Kidney (tissue), 14 donors: Measurements from ENCODE around the gene GCSAM. TPM values are rescaled to one million over a fixed set of nuclear protein-coding genes. Genes with fewer than 3 reads are reported as not detected.

Experiments
- DNase-seq, 5 donors: peaks; one replicate each; pipeline ENCODE4 v3.0.0-alpha.2; 2013 to 2020
- FAIRE-seq: peaks from 2 replicates; lab custom pipeline; 2012; peaks lifted over from hg19 to GRCh38; lab: Jason Lieb, UNC
- H3K27ac ChIP-seq, 2 donors: one replicate each; pipeline ENCODE4 v1.7.0; 2013; ENCODE audit warnings: low read depth in 2 of 2, low read length in 2 of 2, inconsistent platforms in 1 of 2
- H3K27me3 ChIP-seq: one replicate; pipeline ENCODE4 v1.7.1; 2013; ENCODE audit warnings: low read length, inconsistent platforms; ENCODE audit not compliant: control insufficient read depth, insufficient read depth
- H3K36me3 ChIP-seq, 3 donors: one replicate each; pipeline versions ENCODE4 v1.7.0 to v1.7.1; 2013; ENCODE audit warnings: low read length in 3 of 3, control low read depth in 1 of 3, inconsistent platforms in 1 of 3; ENCODE audit not compliant: insufficient read depth in 3 of 3, control insufficient read depth in 2 of 3
- H3K4me1 ChIP-seq, 3 donors: one replicate each; pipeline versions ENCODE4 v1.7.0 to v1.7.1; 2013; ENCODE audit warnings: low read length in 3 of 3, inconsistent platforms in 1 of 3, low read depth in 1 of 3; ENCODE audit not compliant: control insufficient read depth in 2 of 3, insufficient read depth in 2 of 3
- H3K4me3 ChIP-seq, 3 donors: one replicate each; pipeline versions ENCODE4 v1.7.0 to v1.8.1; 2013; ENCODE audit warnings: low read length in 3 of 3, control low read depth in 1 of 3, inconsistent platforms in 1 of 3
- H3K9ac ChIP-seq, 3 donors: one replicate each; pipeline versions ENCODE4 v1.7.0 to v1.7.1; 2013; ENCODE audit warnings: low read length in 3 of 3, control low read depth in 1 of 3, inconsistent platforms in 1 of 3
- H3K9me3 ChIP-seq, 3 donors: one replicate each; pipeline versions ENCODE4 v1.7.0 to v1.7.1; 2013; ENCODE audit warnings: low read length in 3 of 3, control low read depth in 1 of 3, inconsistent platforms in 1 of 3; ENCODE audit not compliant: control insufficient read depth in 2 of 3, insufficient read depth in 1 of 3
- intact Hi-C: fragments of 100-400 bp; cut with DNase I; formaldehyde crosslinking; loops from one replicate; pipeline ENCODE4 v1.11.1; 2022
- polyA plus RNA-seq: library from polyadenylated mRNA; stranded (reverse); fragments of 350-450 nt; fragmentation: Illumina TruSeq; extraction: RNeasy Lipid Tissue Mini Kit (QIAGEN cat#74804); gene quantifications from one replicate; pipeline ENCODE4 v1.2.3, GENCODE V29; 2014; ENCODE audit warnings: low read depth, low replicate concordance; ENCODE audit not compliant: insufficient read depth
- total RNA-seq: library from RNA; stranded (reverse); fragmentation: NEBNext Ultra II Directional; extraction: Animal tissue kit (Norgen Biotek cat#: 25700); gene quantifications from one replicate; pipeline ENCODE4 v1.2.1, GENCODE V29; 2021
- TF ChIP-seq, protein P1 (sequence below): IDR thresholded peaks from 3 replicates; pipeline ENCODE4 v1.5.1; 2012; ENCODE audit warnings: mild to moderate bottlenecking, moderate library complexity, borderline replicate concordance; ENCODE audit not compliant: insufficient read depth; ENCODE audit errors: extremely low read depth
- donor health status: control.
- donor health status: control.
- donor health status: control.
- donor health status: control.
- donor health status: control.
- donor health status: DM: yes; HTN: yes; CAD: no.
- donor health status: Normal renal cell carcinoma (clear cell type).

GCSAM gene
- total and polyA plus RNA-seq, 2 donors from 2014 or later = 0.88 TPM; not detected in 1

DNA sequence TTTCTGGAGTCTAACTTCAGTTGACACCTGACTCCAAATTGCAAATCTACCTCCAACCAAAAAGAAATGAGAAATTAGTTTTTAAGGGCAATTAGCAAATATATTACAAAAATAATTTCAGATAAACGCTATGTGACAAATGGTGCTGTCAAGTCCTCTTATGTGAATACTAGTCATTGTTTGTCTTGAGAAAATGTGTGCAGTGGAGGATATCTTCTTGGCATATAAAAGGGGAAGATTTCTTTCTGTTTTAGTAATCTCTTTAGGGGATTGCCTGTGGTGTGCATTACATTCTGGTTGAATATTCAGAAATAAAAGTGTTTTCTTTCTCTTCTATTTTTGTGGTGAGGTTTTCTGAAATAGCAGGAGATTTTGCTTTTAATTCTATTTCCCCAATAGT, 3.0 kb upstream of the GCSAM start:
- H3K4me3 ChIP-seq = no peak overlapping the region
- H3K36me3 ChIP-seq = no peaks in the 10 kb centered on the region
- no peak overlapping the region for H3K27ac ChIP-seq
- peaks cover 0 to 3% (median 0%) of the 10 kb centered on the region in 3 donors for H3K4me1 ChIP-seq
- no peaks in the 10 kb centered on the region for H3K27me3 ChIP-seq
- intact Hi-C loops = no loop called here
- H3K9ac ChIP-seq = no peak overlapping the region
- H3K9me3 ChIP-seq = no peaks in the 10 kb centered on the region
- TF ChIP-seq, protein P1, sequence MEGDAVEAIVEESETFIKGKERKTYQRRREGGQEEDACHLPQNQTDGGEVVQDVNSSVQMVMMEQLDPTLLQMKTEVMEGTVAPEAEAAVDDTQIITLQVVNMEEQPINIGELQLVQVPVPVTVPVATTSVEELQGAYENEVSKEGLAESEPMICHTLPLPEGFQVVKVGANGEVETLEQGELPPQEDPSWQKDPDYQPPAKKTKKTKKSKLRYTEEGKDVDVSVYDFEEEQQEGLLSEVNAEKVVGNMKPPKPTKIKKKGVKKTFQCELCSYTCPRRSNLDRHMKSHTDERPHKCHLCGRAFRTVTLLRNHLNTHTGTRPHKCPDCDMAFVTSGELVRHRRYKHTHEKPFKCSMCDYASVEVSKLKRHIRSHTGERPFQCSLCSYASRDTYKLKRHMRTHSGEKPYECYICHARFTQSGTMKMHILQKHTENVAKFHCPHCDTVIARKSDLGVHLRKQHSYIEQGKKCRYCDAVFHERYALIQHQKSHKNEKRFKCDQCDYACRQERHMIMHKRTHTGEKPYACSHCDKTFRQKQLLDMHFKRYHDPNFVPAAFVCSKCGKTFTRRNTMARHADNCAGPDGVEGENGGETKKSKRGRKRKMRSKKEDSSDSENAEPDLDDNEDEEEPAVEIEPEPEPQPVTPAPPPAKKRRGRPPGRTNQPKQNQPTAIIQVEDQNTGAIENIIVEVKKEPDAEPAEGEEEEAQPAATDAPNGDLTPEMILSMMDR = no peak
- no peak for FAIRE-seq
- no peak for DNase-seq

GRCh38 chr3:112134335-112135124, 1.5 kb upstream of the GCSAM start:
- Histone ChIP-seq H3K36me3 (no peaks in the 10 kb centered on the region), H3K4me3 (no peak overlapping the region), H3K9ac (no peak overlapping the region), H3K27ac (no peak overlapping the region), H3K4me1 (peaks cover 0 to 3% (median 0%) of the 10 kb centered on the region in 3 donors), H3K27me3 (no peaks in the 10 kb centered on the region), H3K9me3 (no peaks in the 10 kb centered on the region)
- intact Hi-C loops = no loop called here
- FAIRE-seq = no peak
- TF ChIP-seq, protein P1 = no peak
- no peak for DNase-seq

DNA sequence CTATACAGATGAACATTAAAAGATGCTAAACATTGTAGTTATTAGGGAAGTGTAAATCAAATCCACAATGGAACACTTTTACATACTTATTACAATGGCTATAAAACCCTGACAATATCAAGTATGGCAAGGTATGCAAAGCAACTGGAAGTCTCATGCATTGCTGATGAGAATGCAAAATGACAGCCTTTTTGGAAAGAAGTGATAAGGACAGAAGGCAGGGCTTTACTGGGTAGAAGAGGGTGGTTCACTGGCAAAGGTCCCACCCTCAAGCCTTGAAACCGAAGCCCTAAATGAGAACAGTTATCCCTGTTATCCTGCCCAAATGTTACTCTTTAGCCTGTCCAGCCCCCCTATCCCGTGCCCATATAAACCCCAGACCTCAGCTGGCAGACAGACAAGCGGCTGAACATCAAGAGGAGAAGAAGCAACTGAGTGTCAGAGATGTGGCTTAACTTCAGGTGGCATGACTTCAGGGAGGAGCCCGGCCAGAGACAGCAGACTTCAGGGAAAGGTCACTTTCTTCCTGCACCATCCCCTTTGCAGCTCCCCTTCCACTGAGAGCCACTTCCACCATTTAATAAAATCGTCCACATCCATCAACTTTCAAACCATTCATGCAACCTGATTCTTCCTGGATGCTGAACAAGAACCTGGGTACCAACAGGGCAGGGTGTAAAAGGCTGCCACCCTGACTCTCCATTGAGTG, 732 bp upstream of the GCSAM start:
- intact Hi-C loops = no loop called here
- Histone ChIP-seq H3K27me3 (no peaks in the 10 kb centered on the region), H3K4me1 (peaks cover 0 to 3% (median 0%) of the 10 kb centered on the region in 3 donors), H3K27ac (no peak overlapping the region), H3K36me3 (no peaks in the 10 kb centered on the region), H3K4me3 (no peak overlapping the region), H3K9ac (no peak overlapping the region), H3K9me3 (no peaks in the 10 kb centered on the region)
- TF ChIP-seq, protein P1 = no peak
- DNase-seq = no peak
- no peak for FAIRE-seq
